ENCODE results near the gene BAIAP2.

Gene BAIAP2

DNA sequence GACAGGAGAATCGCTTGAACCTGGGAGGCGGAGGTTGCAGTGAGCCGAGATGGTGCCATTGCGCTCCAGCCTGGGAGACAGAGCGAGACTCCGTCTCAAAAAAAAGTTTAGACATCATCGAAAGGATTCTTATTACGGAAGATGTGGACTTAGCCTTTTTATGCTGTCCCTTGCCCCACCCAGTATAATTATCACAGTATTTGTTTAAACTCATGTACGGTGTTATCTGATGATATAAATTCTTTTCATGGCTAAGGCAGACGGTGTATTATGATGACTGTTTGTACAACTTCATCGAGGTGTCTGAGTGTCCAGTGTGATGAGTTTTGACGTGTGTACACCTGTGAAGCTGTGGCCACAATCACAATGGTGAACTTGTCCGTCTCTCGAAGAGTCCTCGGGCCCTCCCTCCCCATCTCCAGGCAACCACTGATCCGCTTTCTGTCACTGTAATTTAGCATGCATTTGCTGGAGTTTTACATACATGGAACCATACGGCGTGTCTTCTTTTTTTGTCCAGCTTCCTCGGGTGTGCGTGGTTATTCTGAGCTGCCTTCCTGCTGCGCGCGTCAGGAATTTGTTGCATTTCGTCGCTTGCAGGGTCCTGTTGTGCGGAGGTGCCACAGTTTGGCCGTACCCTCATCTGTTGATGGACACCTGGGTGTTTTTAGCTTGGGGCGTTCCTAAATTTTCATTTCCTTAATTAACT lies 26.2 kb downstream of the BAIAP2 start:
- no peak for DNase-seq (ENCODE audit: low read depth)
- H3K4me3 ChIP-seq (ENCODE audit: low read depth, low read length): no peak overlapping the region

DNA sequence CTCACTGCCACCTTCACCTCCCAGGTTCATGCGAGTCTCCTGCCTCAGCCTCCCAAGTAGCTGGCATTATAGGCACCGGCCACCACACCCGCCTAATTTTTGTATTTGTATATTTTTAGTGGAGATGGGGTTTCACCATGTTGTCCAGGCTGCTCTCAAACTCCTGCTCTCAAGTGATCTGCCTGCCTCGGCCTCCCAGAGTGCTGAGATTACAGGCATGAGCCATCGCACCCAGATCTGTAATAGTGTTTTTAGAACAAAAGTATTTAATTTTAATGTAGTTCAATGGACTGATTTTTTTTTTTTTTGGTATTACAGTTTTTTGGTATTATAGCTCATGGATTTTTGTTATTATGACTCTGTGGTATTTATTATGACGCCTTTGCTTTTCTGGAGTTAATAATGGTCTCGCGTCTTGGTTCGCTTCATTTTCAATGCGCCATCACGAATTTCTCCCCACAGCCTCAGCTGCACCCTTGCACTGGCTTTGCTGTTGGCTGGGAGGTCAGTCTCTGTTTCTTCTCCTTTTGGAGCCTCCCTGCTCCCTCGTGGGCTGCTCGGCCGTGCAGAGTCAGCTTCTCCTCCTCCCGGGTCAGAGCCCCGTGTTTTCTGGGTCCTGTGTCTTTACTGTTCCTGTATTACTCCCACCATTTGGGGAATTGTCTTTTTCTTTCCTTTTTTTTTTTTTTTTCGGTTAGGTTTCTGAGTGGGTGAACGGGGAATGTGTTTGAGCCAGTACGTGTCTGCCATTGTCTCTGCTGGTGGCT lies 27.2 kb downstream of the BAIAP2 start:
- no peak overlapping the region for H3K4me3 ChIP-seq (ENCODE audit: low read depth, low read length)
- TF ChIP-seq, protein P1, sequence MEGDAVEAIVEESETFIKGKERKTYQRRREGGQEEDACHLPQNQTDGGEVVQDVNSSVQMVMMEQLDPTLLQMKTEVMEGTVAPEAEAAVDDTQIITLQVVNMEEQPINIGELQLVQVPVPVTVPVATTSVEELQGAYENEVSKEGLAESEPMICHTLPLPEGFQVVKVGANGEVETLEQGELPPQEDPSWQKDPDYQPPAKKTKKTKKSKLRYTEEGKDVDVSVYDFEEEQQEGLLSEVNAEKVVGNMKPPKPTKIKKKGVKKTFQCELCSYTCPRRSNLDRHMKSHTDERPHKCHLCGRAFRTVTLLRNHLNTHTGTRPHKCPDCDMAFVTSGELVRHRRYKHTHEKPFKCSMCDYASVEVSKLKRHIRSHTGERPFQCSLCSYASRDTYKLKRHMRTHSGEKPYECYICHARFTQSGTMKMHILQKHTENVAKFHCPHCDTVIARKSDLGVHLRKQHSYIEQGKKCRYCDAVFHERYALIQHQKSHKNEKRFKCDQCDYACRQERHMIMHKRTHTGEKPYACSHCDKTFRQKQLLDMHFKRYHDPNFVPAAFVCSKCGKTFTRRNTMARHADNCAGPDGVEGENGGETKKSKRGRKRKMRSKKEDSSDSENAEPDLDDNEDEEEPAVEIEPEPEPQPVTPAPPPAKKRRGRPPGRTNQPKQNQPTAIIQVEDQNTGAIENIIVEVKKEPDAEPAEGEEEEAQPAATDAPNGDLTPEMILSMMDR (IDR thresholded peaks at IDR 0.05; ENCODE audit: control insufficient read depth, extremely low read depth, insufficient read depth): no peak

More for the DNA sequence above, 26.2 kb downstream of the BAIAP2 start:
- TF ChIP-seq, protein P1 (IDR thresholded peaks at IDR 0.05; ENCODE audit: control insufficient read depth, extremely low read depth, insufficient read depth): no peak

DNA sequence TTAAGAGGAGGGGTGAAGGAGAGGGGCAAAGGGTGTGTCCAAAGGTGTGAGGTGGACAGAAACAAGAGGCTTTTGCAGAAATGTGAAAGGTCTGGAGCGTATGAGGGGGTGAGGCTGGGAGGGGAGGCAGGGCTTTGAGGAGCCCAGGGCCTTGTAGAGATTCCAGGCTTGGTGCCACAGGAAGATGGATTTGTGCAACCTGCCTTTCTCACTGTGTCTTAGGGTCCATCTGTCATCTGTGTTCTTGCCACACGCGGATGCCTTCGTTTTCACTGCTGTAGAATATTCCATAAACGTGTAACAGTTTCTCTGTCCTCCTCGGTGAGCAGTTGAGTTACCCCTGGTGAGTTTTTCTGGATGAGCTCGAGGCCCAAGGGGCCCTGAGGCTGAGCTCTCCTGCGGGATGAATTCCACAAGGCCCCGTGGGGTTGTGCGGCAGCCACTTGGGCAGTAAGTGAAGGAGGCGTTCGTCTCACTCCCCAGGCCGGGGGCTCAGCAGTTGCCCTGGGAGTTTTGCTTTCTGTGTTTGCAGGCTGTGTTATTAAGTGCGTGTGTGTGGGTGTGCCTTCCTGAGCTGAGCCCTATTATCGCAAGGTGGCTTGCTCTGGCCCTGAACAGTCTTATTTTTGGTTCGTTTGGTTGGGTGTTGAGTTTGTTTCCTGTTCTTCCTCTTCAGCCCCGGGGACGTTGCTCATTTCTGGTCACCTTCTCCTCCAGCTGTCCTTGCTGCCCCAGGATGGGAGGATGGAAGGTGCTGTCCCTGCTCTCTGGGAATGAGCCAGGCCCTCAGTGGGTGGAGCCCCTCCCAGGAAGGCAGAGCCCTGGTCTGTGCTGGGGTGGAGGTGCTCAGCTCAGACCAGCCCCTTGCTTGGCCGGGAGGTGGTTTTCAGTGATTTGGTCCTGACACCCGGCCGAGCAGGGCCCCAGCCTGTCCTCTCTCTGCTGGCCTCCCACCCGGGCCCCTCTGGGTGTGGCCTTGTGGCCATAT lies 28.4 kb downstream of the BAIAP2 start:
- no peak for DNase-seq (ENCODE audit: low read depth)
- TF ChIP-seq, protein P1 (IDR thresholded peaks at IDR 0.05; ENCODE audit: control insufficient read depth, extremely low read depth, insufficient read depth): no peak
- H3K4me3 ChIP-seq (ENCODE audit: low read depth, low read length): no peak overlapping the region

More for the DNA sequence above, 27.2 kb downstream of the BAIAP2 start:
- no peak for DNase-seq (ENCODE audit: low read depth)

DNA sequence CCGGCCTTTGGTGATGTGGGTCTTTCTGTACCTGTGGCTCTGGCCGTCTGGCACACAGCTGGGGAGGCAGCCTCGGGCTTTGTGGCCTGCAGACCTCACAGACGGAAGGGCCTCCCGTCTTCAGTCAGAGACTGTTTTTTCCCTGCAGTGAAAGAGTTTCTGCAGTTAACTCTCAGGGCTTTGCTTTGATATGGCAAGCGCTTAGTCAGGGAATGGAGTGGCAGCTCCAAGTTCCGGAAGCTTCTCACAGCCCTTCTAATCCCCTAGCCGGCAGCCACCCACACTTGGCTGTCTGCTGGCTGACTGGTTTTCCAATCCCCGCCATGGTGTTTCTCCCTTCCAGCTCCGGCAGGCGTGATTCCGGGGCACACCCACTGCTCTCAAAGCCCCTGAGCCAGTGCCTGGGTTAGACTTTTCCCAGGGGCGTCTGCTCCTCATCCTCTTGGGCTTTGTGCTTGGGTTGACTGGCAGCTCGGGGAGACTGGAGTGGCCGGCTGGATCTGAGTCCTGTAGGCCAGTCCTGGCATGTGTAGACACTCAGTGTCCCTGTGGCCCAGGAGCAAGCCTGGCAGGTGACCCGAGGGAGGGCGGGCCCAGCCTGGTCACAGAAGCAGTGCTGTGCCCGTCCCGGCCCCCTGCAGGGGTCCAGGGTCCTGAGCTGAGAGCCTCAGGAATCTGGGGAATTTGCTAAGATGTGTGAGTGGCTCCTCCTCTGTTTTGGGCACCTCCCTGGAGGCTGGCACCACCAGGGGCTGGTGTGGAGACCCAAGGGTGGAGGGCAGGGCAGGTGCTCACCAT lies 29.9 kb downstream of the BAIAP2 start:
- H3K4me3 ChIP-seq (ENCODE audit: low read depth, low read length): no peak overlapping the region
- DNase-seq (ENCODE audit: low read depth): no peak
- TF ChIP-seq, protein P1 (IDR thresholded peaks at IDR 0.05; ENCODE audit: control insufficient read depth, extremely low read depth, insufficient read depth): no peak

DNA sequence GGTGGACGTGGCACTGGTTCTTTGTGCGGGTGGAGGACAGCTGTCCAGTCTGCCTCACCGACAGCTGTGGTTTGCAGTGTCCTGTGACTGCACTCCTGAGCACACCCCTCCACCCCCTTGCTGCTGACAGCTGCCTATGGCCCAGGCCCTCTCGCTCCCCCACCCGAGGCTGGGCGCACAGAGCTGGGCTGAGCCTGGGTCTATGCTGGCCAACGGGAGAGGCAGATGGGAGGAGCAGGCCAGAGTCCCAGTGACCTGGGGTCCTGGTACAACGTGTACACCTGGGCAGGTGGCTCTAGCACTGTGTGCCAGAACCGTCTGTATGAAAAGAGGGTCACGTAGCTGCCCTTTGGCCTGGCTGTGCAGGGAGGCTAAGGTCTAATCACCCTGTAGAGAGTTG lies 30.5 kb downstream of the BAIAP2 start:
- DNase-seq (ENCODE audit: low read depth): no peak
- no peak overlapping the region for H3K4me3 ChIP-seq (ENCODE audit: low read depth, low read length)
- TF ChIP-seq, protein P1 (IDR thresholded peaks at IDR 0.05; ENCODE audit: control insufficient read depth, extremely low read depth, insufficient read depth): no peak

DNA sequence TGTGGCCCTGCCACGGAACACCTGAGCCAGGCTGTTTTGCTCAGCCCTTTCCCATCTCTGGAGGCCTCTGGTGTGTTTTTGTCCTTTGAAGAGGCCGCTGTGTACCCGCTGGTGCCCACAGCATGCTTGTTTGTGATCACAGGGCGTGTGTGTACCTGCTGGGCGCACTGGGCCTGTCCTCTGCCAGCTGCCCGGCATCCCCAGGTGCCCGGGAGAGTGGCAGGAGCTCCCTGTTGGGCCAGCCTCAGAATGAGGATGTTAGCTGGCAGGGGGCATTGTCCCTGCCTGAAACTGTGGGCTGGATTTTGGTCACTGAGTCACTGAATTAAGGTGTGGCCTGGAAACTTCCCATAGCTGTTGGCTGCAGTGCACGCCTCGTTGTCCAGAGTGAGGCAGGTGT lies 31.1 kb downstream of the BAIAP2 start:
- no peak overlapping the region for H3K4me3 ChIP-seq (ENCODE audit: low read depth, low read length)
- DNase-seq (ENCODE audit: low read depth): no peak
- TF ChIP-seq, protein P1 (IDR thresholded peaks at IDR 0.05; ENCODE audit: control insufficient read depth, extremely low read depth, insufficient read depth): no peak

Data from LNCaP clone FGC (cell line).